Mucosa of stomach (tissue), 1 donor: ENCODE data around the gene CASP7.

ENCODE experiments used
- H3K27me3 ChIP-seq: one replicate; pipeline ENCODE4 v1.7.0; 2013; ENCODE audit warnings: mild to moderate bottlenecking, low read length; ENCODE audit not compliant: control insufficient read depth, insufficient read depth
- H3K36me3 ChIP-seq: one replicate; pipeline ENCODE4 v1.7.0; 2013; ENCODE audit warnings: low read length; ENCODE audit not compliant: control insufficient read depth, insufficient read depth
- H3K4me1 ChIP-seq: one replicate; pipeline ENCODE4 v1.7.0; 2013; ENCODE audit warnings: mild to moderate bottlenecking, low read length; ENCODE audit not compliant: control insufficient read depth, insufficient read depth
- H3K4me3 ChIP-seq: one replicate; pipeline ENCODE4 v1.7.0; 2013; ENCODE audit warnings: low read length
- H3K9ac ChIP-seq: one replicate; pipeline ENCODE4 v1.7.0; 2013; ENCODE audit warnings: mild to moderate bottlenecking, low read length, moderate library complexity
- H3K9me3 ChIP-seq: one replicate; pipeline ENCODE4 v1.7.0; 2013; ENCODE audit warnings: mild to moderate bottlenecking, low read length, moderate library complexity; ENCODE audit not compliant: control insufficient read depth
- donor health status: Pancreatic carcinoma.

Gene CASP7

GRCh38 chr10:113681533-113682470 is 2.1 kb downstream of the CASP7 start:
- Histone ChIP-seq H3K27me3 (no peaks in the 10 kb centered on the region), H3K4me1 (peaks cover 20% of the 10 kb centered on the region), H3K36me3 (no peaks in the 10 kb centered on the region), H3K9ac (no peak overlapping the region), H3K9me3 (no peaks in the 10 kb centered on the region), H3K4me3 (no peak overlapping the region)

GRCh38 chr10:113683300-113683699 is 3.6 kb downstream of the CASP7 start:
- Histone ChIP-seq H3K4me1 (peaks cover 20% of the 10 kb centered on the region), H3K9me3 (no peaks in the 10 kb centered on the region), H3K36me3 (no peaks in the 10 kb centered on the region), H3K9ac (no peak overlapping the region), H3K4me3 (no peak overlapping the region), H3K27me3 (no peaks in the 10 kb centered on the region)

- Histone ChIP-seq H3K4me1 (peaks cover 23% of the 10 kb centered on the region), H3K9me3 (no peaks in the 10 kb centered on the region), H3K27me3 (no peaks in the 10 kb centered on the region), H3K9ac (no peak overlapping the region), H3K36me3 (no peaks in the 10 kb centered on the region), H3K4me3 (no peak overlapping the region)
Measured at GRCh38 chr10:113686028-113686427, 6.3 kb downstream of the CASP7 start.

- Histone ChIP-seq H3K9me3 (no peaks in the 10 kb centered on the region), H3K4me3 (no peak overlapping the region), H3K27me3 (no peaks in the 10 kb centered on the region), H3K36me3 (peaks cover 1% of the 10 kb centered on the region), H3K9ac (no peak overlapping the region), H3K4me1 (peaks cover 23% of the 10 kb centered on the region)
Measured at GRCh38 chr10:113687037-113687436, 7.3 kb downstream of the CASP7 start.

GRCh38 chr10:113689057-113689456 is 9.3 kb downstream of the CASP7 start:
- H3K9me3 ChIP-seq, result no peaks in the 10 kb centered on the region
- H3K4me3 ChIP-seq, result no peak overlapping the region
- H3K27me3 ChIP-seq, result no peaks in the 10 kb centered on the region
- no peak overlapping the region for H3K9ac ChIP-seq
- peaks cover 21% of the 10 kb centered on the region for H3K4me1 ChIP-seq
- peaks cover 3% of the 10 kb centered on the region for H3K36me3 ChIP-seq

GRCh38 chr10:113689574-113689973 is 9.9 kb downstream of the CASP7 start:
- Histone ChIP-seq H3K27me3 (no peaks in the 10 kb centered on the region), H3K4me1 (peaks cover 21% of the 10 kb centered on the region), H3K9me3 (no peaks in the 10 kb centered on the region), H3K36me3 (peaks cover 3% of the 10 kb centered on the region), H3K9ac (no peak overlapping the region), H3K4me3 (no peak overlapping the region)

GRCh38 chr10:113690749-113691148 is 11.0 kb downstream of the CASP7 start:
- Histone ChIP-seq H3K27me3 (no peaks in the 10 kb centered on the region), H3K9ac (no peak overlapping the region), H3K9me3 (no peaks in the 10 kb centered on the region), H3K4me3 (no peak overlapping the region), H3K36me3 (peaks cover 3% of the 10 kb centered on the region), H3K4me1 (peaks cover 21% of the 10 kb centered on the region)

GRCh38 chr10:113691381-113691780 is 11.7 kb downstream of the CASP7 start:
- Histone ChIP-seq H3K4me3 (no peak overlapping the region), H3K36me3 (peaks cover 3% of the 10 kb centered on the region), H3K9me3 (no peaks in the 10 kb centered on the region)

GRCh38 chr10:113692271-113692670 is 12.6 kb downstream of the CASP7 start:
- Histone ChIP-seq H3K9ac (no peak overlapping the region), H3K36me3 (peaks cover 3% of the 10 kb centered on the region), H3K9me3 (no peaks in the 10 kb centered on the region), H3K4me3 (no peak overlapping the region), H3K4me1 (peaks cover 21% of the 10 kb centered on the region), H3K27me3 (no peaks in the 10 kb centered on the region)

More at GRCh38 chr10:113691381-113691780, 11.7 kb downstream of the CASP7 start:
- Histone ChIP-seq H3K27me3 (no peaks in the 10 kb centered on the region), H3K9ac (no peak overlapping the region), H3K4me1 (peaks cover 21% of the 10 kb centered on the region)

- Histone ChIP-seq H3K4me3 (no peak overlapping the region), H3K36me3 (peaks cover 3% of the 10 kb centered on the region), H3K9ac (no peak overlapping the region), H3K9me3 (no peaks in the 10 kb centered on the region), H3K27me3 (no peaks in the 10 kb centered on the region), H3K4me1 (peaks cover 21% of the 10 kb centered on the region)
Measured at GRCh38 chr10:113693348-113693747, 13.6 kb downstream of the CASP7 start.

GRCh38 chr10:113695691-113696090 is 16.0 kb downstream of the CASP7 start:
- Histone ChIP-seq H3K4me1 (peaks cover 21% of the 10 kb centered on the region), H3K36me3 (peaks cover 3% of the 10 kb centered on the region), H3K9me3 (no peaks in the 10 kb centered on the region), H3K4me3 (no peak overlapping the region), H3K9ac (no peak overlapping the region), H3K27me3 (no peaks in the 10 kb centered on the region)

- Histone ChIP-seq H3K9me3 (no peaks in the 10 kb centered on the region), H3K4me1 (peaks cover 5% of the 10 kb centered on the region), H3K9ac (no peak overlapping the region), H3K27me3 (no peaks in the 10 kb centered on the region), H3K4me3 (no peak overlapping the region), H3K36me3 (no peaks in the 10 kb centered on the region)
Measured at GRCh38 chr10:113697595-113697994, 17.9 kb downstream of the CASP7 start.
